GM10248 (cell line): ENCODE results near the gene CDH1.

Experiments used
- CTCF ChIA-PET: fragments of 300-600 bp; sonication (Branson Sonifier 250); formaldehyde crosslinking; extraction: SDS; loops from one replicate; lab custom pipeline; 2021; ENCODE audit warnings: antibody characterized with exemption; lab: Yijun Ruan, JAX
- POLR2A ChIA-PET: fragments of 350-650 bp; sonication (Branson Sonifier 250); formaldehyde crosslinking; extraction: SDS; loops from one replicate; lab custom pipeline; 2020; ENCODE audit warnings: antibody characterized with exemption; lab: Yijun Ruan, JAX
- DNase-seq: peaks from one replicate; pipeline ENCODE4 v3.0.0; 2012; ENCODE audit errors: extremely low spot score
- CTCF ChIP-seq: IDR thresholded peaks from 2 replicates; pipeline ENCODE4 v1.5.1; 2012; ENCODE audit warnings: mild to moderate bottlenecking, low read depth; ENCODE audit errors: extremely low read depth, missing control alignments, control extremely low read depth

CDH1 gene

GRCh38 chr16:68843482-68844210 is 106.6 kb downstream of the CDH1 start, which contains the start of gene TANGO6:
Gene TANGO6 (plus strand): TSS chr16:68843531. CDS start chr16:68843618, 87 bp downstream.
- peak; percentile 91 for DNase-seq
- ChIA-PET POLR2A (interaction anchor here (0.9 kb wide), 1 partner anchor 64 kb away, joined by 3 read pairs; no protein-coding TSS in a partner anchor), CTCF (interaction anchor here (0.9 to 2.1 kb wide), 10 partner anchors 9 to 315 kb away, joined by 3 to 7 read pairs (median 4); no protein-coding TSS in a partner anchor)
- peak; percentile 38 for TF ChIP-seq CTCF

DNA sequence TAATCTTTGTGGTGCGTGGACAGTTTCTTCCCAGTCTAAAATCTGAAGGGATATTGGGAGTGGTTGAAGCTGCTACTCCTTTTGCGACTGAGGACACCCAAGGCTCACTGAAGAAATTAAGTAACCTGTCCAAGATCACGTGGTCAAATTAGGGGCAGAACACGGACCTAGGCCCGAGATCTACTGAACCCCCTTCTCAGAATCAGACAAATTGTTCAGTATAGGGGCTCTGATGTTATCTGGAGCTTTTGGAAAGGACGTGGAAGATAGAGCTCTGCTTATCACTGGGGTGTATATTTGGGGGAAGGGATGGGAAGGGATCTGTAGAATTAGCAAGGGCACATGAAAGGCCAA is 107.1 kb downstream of the CDH1 start:
- no peak for TF ChIP-seq CTCF
- no peak for DNase-seq
- ChIA-PET POLR2A (interaction anchor here (0.5 kb wide), 1 partner anchor 81 kb away, joined by 3 read pairs; no protein-coding TSS in a partner anchor), CTCF (interaction anchor here (0.8 to 2.1 kb wide), 8 partner anchors 10 to 280 kb away, joined by 3 to 7 read pairs (median 6); no protein-coding TSS in a partner anchor)

DNA sequence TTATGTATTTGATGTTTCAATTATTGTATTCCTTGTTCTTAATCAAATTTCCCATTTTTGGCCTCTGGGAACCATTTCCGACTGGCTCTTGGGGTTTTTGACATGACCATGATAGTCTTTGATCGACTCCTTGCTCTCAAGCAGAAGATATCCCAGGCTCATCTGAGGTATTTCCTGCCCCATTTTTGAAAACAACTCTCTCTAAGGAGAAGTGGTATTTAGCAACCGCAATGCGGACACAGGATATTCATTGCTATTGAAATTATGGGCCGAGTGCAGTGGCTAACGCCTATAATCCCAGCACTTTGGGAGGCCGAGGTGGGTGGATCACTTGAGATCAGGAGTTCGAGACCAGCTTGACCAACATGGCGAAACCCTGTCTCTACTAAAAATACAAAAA is 111.7 kb downstream of the CDH1 start:
- DNase-seq = no peak
- ChIA-PET POLR2A (no interaction called here), CTCF (interaction anchor here (1.2 to 2.0 kb wide), 2 partner anchors 20 to 276 kb away, joined by 3 to 7 read pairs; no protein-coding TSS in a partner anchor)
- no peak for TF ChIP-seq CTCF

GRCh38 chr16:68850481-68850880 is 113.4 kb downstream of the CDH1 start:
- no peak for TF ChIP-seq CTCF
- CTCF ChIA-PET = interaction anchor here (1.9 kb wide), 1 partner anchor 19 kb away, joined by 4 read pairs; no protein-coding TSS in a partner anchor
- POLR2A ChIA-PET = no interaction called here
- DNase-seq = no peak

GRCh38 chr16:68851601-68852000 is 114.5 kb downstream of the CDH1 start:
- TF ChIP-seq CTCF = no peak
- ChIA-PET POLR2A (no interaction called here), CTCF (interaction anchor here (1.9 kb wide), 1 partner anchor 18 kb away, joined by 4 read pairs; no protein-coding TSS in a partner anchor)
- DNase-seq = no peak

DNA sequence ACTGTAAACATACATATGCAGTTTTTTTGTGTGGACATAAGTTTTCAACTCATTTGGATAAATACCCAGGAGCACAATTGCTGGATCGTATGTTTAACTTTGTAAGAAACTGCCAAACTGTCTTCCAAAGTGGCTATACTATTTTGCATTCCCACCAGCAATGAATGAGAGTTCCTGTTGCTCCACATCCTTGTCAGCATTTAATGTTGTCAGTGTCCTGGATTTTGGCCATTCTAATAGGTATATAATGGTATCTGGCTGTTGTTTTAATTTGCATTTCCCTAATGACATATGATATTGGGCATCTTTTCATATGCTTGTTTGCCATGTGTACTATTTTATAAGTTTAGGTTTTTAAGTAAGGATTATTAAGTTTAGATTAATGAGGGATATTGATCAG is 120.4 kb downstream of the CDH1 start:
- DNase-seq = no peak
- ChIA-PET POLR2A (no interaction called here), CTCF (no interaction called here)
- TF ChIP-seq CTCF = no peak
